Measurements from ENCODE around the gene ATF1. TPM values are rescaled to one million over a fixed set of nuclear protein-coding genes. Genes with fewer than 3 reads are reported as not detected.
A peak's percentile ranks its signal among the peaks of the same experiment; 100 is the strongest.

The ATF1 gene
- 20.1 TPM for polyA plus RNA-seq (2013, experiment 1 of 2)
- polyA plus RNA-seq (2013, experiment 2 of 2) = 20.0 TPM

- H3K23ac ChIP-seq (ENCODE audit: low read length in 2 of 2) = peak within 1 kb of the TSS; percentile 60 to 93
- peak within 1 kb of the TSS; percentile 87 to 96 for H3K4me3 ChIP-seq (ENCODE audit: insufficient read depth in 1 of 2, low read depth in 1 of 2, low read length in 2 of 2)
Observed at GRCh38 chr12:50763639-50764285, at the start of gene ATF1. TSS of gene ATF1 (plus strand) at chr12:50764101. CDS start at chr12:50780146, 16,045 bp downstream.

GRCh38 chr12:50715174-50715573, 48.7 kb upstream of the ATF1 start:
- no peak overlapping the region for H2BK5ac ChIP-seq (ENCODE audit: low read depth, low read length, poor library complexity, severe bottlenecking)
- no peak overlapping the region for H3K18ac ChIP-seq (ENCODE audit: low read depth in 1 of 2, low read length in 2 of 2)
- no peaks in the 10 kb centered on the region for H3K27me3 ChIP-seq (ENCODE audit: control insufficient read depth in 1 of 2, insufficient read depth in 1 of 2, low read length in 2 of 2)
- no peak overlapping the region for H3K4me2 ChIP-seq (ENCODE audit: low read length, poor library complexity, severe bottlenecking)
- no peaks in the 10 kb centered on the region for H3K4me1 ChIP-seq (ENCODE audit: control insufficient read depth, insufficient read depth, low read depth, low read length)
- no peak overlapping the region for H3K27ac ChIP-seq (ENCODE audit: low read length, poor library complexity, severe bottlenecking)
- no peaks in the 10 kb centered on the region for H3K79me1 ChIP-seq (replicated peaks; ENCODE audit: low read length, poor library complexity, severe bottlenecking)
- WGBS = 91% methylated on average over 2 of the region's 2 CpGs
- H3K4ac ChIP-seq (ENCODE audit: low read depth in 1 of 2, low read length in 2 of 2) = no peak overlapping the region
- no peak overlapping the region for H3K4me3 ChIP-seq (ENCODE audit: insufficient read depth in 1 of 2, low read depth in 1 of 2, low read length in 2 of 2)
- no peak overlapping the region for H3K14ac ChIP-seq (ENCODE audit: low read length in 2 of 2)
- H2BK12ac ChIP-seq (ENCODE audit: low read length in 2 of 2) = no peak overlapping the region
- no peak overlapping the region for H3K9ac ChIP-seq (ENCODE audit: low read length)
- H2BK120ac ChIP-seq (ENCODE audit: low read depth, low read length) = no peak overlapping the region
- no peak overlapping the region for H2AK5ac ChIP-seq (ENCODE audit: low read length, severe bottlenecking)
- H3K9me3 ChIP-seq (ENCODE audit: control insufficient read depth, low read length) = no peaks in the 10 kb centered on the region
- no peak overlapping the region for H4K8ac ChIP-seq (ENCODE audit: low read length)
- H3K23ac ChIP-seq (ENCODE audit: low read length in 2 of 2) = no peak overlapping the region
- no peak for DNase-seq
- no peak overlapping the region for H2AFZ ChIP-seq (ENCODE audit: low read depth, low read length)
- peaks cover 28 to 51% of the 10 kb centered on the region in 2 experiments for H3K36me3 ChIP-seq (ENCODE audit: control insufficient read depth in 1 of 2, insufficient read depth in 2 of 2, low read depth in 1 of 2, low read length in 2 of 2)
- H2BK15ac ChIP-seq (ENCODE audit: low read depth, poor library complexity, severe bottlenecking) = no peak overlapping the region
- no peak overlapping the region for H4K91ac ChIP-seq (ENCODE audit: low read length)

More at GRCh38 chr12:50763639-50764285, at the start of gene ATF1:
- no peaks in the 10 kb centered on the region for H3K9me3 ChIP-seq (ENCODE audit: control insufficient read depth, low read length)
- H3K18ac ChIP-seq (ENCODE audit: low read depth in 1 of 2, low read length in 2 of 2) = peak within 1 kb of the TSS; percentile 100
- peak within 1 kb of the TSS in 1 of 2 experiments; percentile 71 for H2BK12ac ChIP-seq (ENCODE audit: low read length in 2 of 2)
- H2BK5ac ChIP-seq (ENCODE audit: low read depth, low read length, poor library complexity, severe bottlenecking) = peak within 1 kb of the TSS; percentile 79
- H3K79me1 ChIP-seq (replicated peaks; ENCODE audit: low read length, poor library complexity, severe bottlenecking) = peaks cover 12% of the 10 kb centered on the region
- H3K4me2 ChIP-seq (ENCODE audit: low read length, poor library complexity, severe bottlenecking) = peak within 1 kb of the TSS; percentile 97
- peak within 1 kb of the TSS; percentile 74 to 97 for H3K14ac ChIP-seq (ENCODE audit: low read length in 2 of 2)
- under 1% methylated on average over 35 of the region's 51 CpGs for WGBS
- DNase-seq = peak; percentile 95
- no peak within 1 kb of the TSS for H2AK5ac ChIP-seq (ENCODE audit: low read length, severe bottlenecking)
- H3K4ac ChIP-seq (ENCODE audit: low read depth in 1 of 2, low read length in 2 of 2) = peak within 1 kb of the TSS; percentile 94 to 100
- peak within 1 kb of the TSS; percentile 98 for H2AFZ ChIP-seq (ENCODE audit: low read depth, low read length)
- peak within 1 kb of the TSS; percentile 96 for H4K91ac ChIP-seq (ENCODE audit: low read length)
- peak within 1 kb of the TSS; percentile 99 for H2BK120ac ChIP-seq (ENCODE audit: low read depth, low read length)
- peaks cover 4% of the 10 kb centered on the region for H3K4me1 ChIP-seq (ENCODE audit: control insufficient read depth, insufficient read depth, low read depth, low read length)
- peak within 1 kb of the TSS; percentile 100 for H4K8ac ChIP-seq (ENCODE audit: low read length)
- H3K27ac ChIP-seq (ENCODE audit: low read length, poor library complexity, severe bottlenecking) = peak within 1 kb of the TSS; percentile 97
- peak within 1 kb of the TSS; percentile 98 for H2BK15ac ChIP-seq (ENCODE audit: low read depth, poor library complexity, severe bottlenecking)
- H3K27me3 ChIP-seq (ENCODE audit: control insufficient read depth in 1 of 2, insufficient read depth in 1 of 2, low read length in 2 of 2) = no peaks in the 10 kb centered on the region
- H3K36me3 ChIP-seq (ENCODE audit: control insufficient read depth in 1 of 2, insufficient read depth in 2 of 2, low read depth in 1 of 2, low read length in 2 of 2) = no peaks in the 10 kb centered on the region
- peak within 1 kb of the TSS; percentile 97 for H3K9ac ChIP-seq (ENCODE audit: low read length)

- H3K36me3 ChIP-seq (ENCODE audit: control insufficient read depth in 1 of 2, insufficient read depth in 2 of 2, low read depth in 1 of 2, low read length in 2 of 2) = peaks cover 49 to 62% of the 10 kb centered on the region in 2 experiments
- no peak overlapping the region for H2BK5ac ChIP-seq (ENCODE audit: low read depth, low read length, poor library complexity, severe bottlenecking)
- H3K18ac ChIP-seq (ENCODE audit: low read depth in 1 of 2, low read length in 2 of 2) = no peak overlapping the region
- H3K14ac ChIP-seq (ENCODE audit: low read length in 2 of 2) = no peak overlapping the region
- no peak overlapping the region for H3K4me2 ChIP-seq (ENCODE audit: low read length, poor library complexity, severe bottlenecking)
- no peak overlapping the region for H4K91ac ChIP-seq (ENCODE audit: low read length)
- H3K79me1 ChIP-seq (replicated peaks; ENCODE audit: low read length, poor library complexity, severe bottlenecking) = peaks cover 2% of the 10 kb centered on the region
- H2AK5ac ChIP-seq (ENCODE audit: low read length, severe bottlenecking) = no peak overlapping the region
- no peak overlapping the region for H3K4ac ChIP-seq (ENCODE audit: low read depth in 1 of 2, low read length in 2 of 2)
- no peak overlapping the region for H2BK12ac ChIP-seq (ENCODE audit: low read length in 2 of 2)
- 100% methylated on average over 1 of the region's 2 CpGs for WGBS
- no peak overlapping the region for H3K23ac ChIP-seq (ENCODE audit: low read length in 2 of 2)
- no peak overlapping the region for H2AFZ ChIP-seq (ENCODE audit: low read depth, low read length)
- no peak overlapping the region for H3K4me3 ChIP-seq (ENCODE audit: insufficient read depth in 1 of 2, low read depth in 1 of 2, low read length in 2 of 2)
- no peak for DNase-seq
- H3K4me1 ChIP-seq (ENCODE audit: control insufficient read depth, insufficient read depth, low read depth, low read length) = no peaks in the 10 kb centered on the region
- H2BK120ac ChIP-seq (ENCODE audit: low read depth, low read length) = no peak overlapping the region
- no peaks in the 10 kb centered on the region for H3K9me3 ChIP-seq (ENCODE audit: control insufficient read depth, low read length)
- H3K27me3 ChIP-seq (ENCODE audit: control insufficient read depth in 1 of 2, insufficient read depth in 1 of 2, low read length in 2 of 2) = no peaks in the 10 kb centered on the region
- no peak overlapping the region for H2BK15ac ChIP-seq (ENCODE audit: low read depth, poor library complexity, severe bottlenecking)
- H4K8ac ChIP-seq (ENCODE audit: low read length) = no peak overlapping the region
- no peak overlapping the region for H3K27ac ChIP-seq (ENCODE audit: low read length, poor library complexity, severe bottlenecking)
- no peak overlapping the region for H3K9ac ChIP-seq (ENCODE audit: low read length)
Observed at GRCh38 chr12:50718760-50719159, 45.1 kb upstream of the ATF1 start.

GRCh38 chr12:50720085-50720484, 43.8 kb upstream of the ATF1 start:
- H2BK5ac ChIP-seq (ENCODE audit: low read depth, low read length, poor library complexity, severe bottlenecking) = no peak overlapping the region
- peaks cover 51 to 63% of the 10 kb centered on the region in 2 experiments for H3K36me3 ChIP-seq (ENCODE audit: control insufficient read depth in 1 of 2, insufficient read depth in 2 of 2, low read depth in 1 of 2, low read length in 2 of 2)
- no peak overlapping the region for H4K8ac ChIP-seq (ENCODE audit: low read length)
- H3K9me3 ChIP-seq (ENCODE audit: control insufficient read depth, low read length) = no peaks in the 10 kb centered on the region
- no peak overlapping the region for H3K4ac ChIP-seq (ENCODE audit: low read depth in 1 of 2, low read length in 2 of 2)
- no peak overlapping the region for H3K4me2 ChIP-seq (ENCODE audit: low read length, poor library complexity, severe bottlenecking)
- no peak for DNase-seq
- no peak overlapping the region for H3K23ac ChIP-seq (ENCODE audit: low read length in 2 of 2)
- no peak overlapping the region for H3K27ac ChIP-seq (ENCODE audit: low read length, poor library complexity, severe bottlenecking)
- no peak overlapping the region for H2AFZ ChIP-seq (ENCODE audit: low read depth, low read length)
- H2BK15ac ChIP-seq (ENCODE audit: low read depth, poor library complexity, severe bottlenecking) = no peak overlapping the region
- H3K4me1 ChIP-seq (ENCODE audit: control insufficient read depth, insufficient read depth, low read depth, low read length) = no peaks in the 10 kb centered on the region
- 98% methylated on average over 3 of the region's 3 CpGs for WGBS
- peaks cover 3% of the 10 kb centered on the region for H3K79me1 ChIP-seq (replicated peaks; ENCODE audit: low read length, poor library complexity, severe bottlenecking)
- no peak overlapping the region for H2AK5ac ChIP-seq (ENCODE audit: low read length, severe bottlenecking)
- H2BK12ac ChIP-seq (ENCODE audit: low read length in 2 of 2) = no peak overlapping the region
- no peak overlapping the region for H3K9ac ChIP-seq (ENCODE audit: low read length)
- no peak overlapping the region for H3K14ac ChIP-seq (ENCODE audit: low read length in 2 of 2)
- H4K91ac ChIP-seq (ENCODE audit: low read length) = no peak overlapping the region
- no peaks in the 10 kb centered on the region for H3K27me3 ChIP-seq (ENCODE audit: control insufficient read depth in 1 of 2, insufficient read depth in 1 of 2, low read length in 2 of 2)
- no peak overlapping the region for H3K4me3 ChIP-seq (ENCODE audit: insufficient read depth in 1 of 2, low read depth in 1 of 2, low read length in 2 of 2)
- no peak overlapping the region for H3K18ac ChIP-seq (ENCODE audit: low read depth in 1 of 2, low read length in 2 of 2)
- no peak overlapping the region for H2BK120ac ChIP-seq (ENCODE audit: low read depth, low read length)
